GM13976 (cell line): ENCODE results near the gene LRMDA.

Source experiments
- DNase-seq: peaks from one replicate; pipeline ENCODE4 v3.0.0; 2012; ENCODE audit warnings: low spot score
- in situ Hi-C: fragments of 300-500 bp; cut with MboI; formaldehyde crosslinking; loops from one replicate; pipeline ENCODE4 v1.12.0; 2022; ENCODE audit warnings: low sequenced_read_pairs, mixed read lengths, inconsistent platforms; ENCODE audit not compliant: unreplicated experiment
- TF ChIP-seq, protein P1 (sequence below): IDR thresholded peaks from 2 replicates; pipeline ENCODE4 v1.5.1; 2012; ENCODE audit warnings: borderline replicate concordance, mild to moderate bottlenecking; ENCODE audit not compliant: insufficient read depth; ENCODE audit errors: extremely low read depth, missing control alignments, control extremely low read depth

The LRMDA gene

GRCh38 chr10:76435157-76435556, 1003.7 kb downstream of the LRMDA start:
- DNase-seq = no peak
- in situ Hi-C loops = no loop called here
- TF ChIP-seq, protein P1, sequence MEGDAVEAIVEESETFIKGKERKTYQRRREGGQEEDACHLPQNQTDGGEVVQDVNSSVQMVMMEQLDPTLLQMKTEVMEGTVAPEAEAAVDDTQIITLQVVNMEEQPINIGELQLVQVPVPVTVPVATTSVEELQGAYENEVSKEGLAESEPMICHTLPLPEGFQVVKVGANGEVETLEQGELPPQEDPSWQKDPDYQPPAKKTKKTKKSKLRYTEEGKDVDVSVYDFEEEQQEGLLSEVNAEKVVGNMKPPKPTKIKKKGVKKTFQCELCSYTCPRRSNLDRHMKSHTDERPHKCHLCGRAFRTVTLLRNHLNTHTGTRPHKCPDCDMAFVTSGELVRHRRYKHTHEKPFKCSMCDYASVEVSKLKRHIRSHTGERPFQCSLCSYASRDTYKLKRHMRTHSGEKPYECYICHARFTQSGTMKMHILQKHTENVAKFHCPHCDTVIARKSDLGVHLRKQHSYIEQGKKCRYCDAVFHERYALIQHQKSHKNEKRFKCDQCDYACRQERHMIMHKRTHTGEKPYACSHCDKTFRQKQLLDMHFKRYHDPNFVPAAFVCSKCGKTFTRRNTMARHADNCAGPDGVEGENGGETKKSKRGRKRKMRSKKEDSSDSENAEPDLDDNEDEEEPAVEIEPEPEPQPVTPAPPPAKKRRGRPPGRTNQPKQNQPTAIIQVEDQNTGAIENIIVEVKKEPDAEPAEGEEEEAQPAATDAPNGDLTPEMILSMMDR = no peak

DNA sequence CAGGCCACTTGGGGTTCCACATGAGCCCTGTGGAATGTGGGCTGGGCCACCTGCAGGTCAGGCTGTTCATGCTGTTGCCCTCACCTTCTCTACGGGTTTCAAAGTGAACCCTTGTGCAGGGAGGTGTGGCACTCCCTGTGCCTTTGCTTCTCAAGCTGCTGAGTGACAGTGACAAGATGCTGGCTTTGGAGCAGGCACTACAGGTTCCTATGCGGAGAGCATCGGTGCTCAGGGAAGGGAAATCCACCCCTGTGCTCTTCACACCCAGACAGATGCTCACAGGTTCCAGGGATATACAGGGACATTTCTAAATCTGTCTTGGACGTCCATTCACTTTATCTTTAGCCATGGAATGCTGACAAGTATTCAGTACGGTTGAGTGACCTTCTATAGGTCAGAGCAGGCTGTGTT, 1005.0 kb downstream of the LRMDA start:
- TF ChIP-seq, protein P1 = no peak
- no peak for DNase-seq
- in situ Hi-C loops = no loop called here

- no peak for DNase-seq
- in situ Hi-C loops = no loop called here
- TF ChIP-seq, protein P1 = no peak
These were observed 1005.6 kb downstream of the LRMDA start for GRCh38 chr10:76436981-76437380.

- in situ Hi-C loops = no loop called here
- TF ChIP-seq, protein P1 = no peak
- DNase-seq = no peak
These were observed 1009.0 kb downstream of the LRMDA start for GRCh38 chr10:76440426-76440825.

DNA sequence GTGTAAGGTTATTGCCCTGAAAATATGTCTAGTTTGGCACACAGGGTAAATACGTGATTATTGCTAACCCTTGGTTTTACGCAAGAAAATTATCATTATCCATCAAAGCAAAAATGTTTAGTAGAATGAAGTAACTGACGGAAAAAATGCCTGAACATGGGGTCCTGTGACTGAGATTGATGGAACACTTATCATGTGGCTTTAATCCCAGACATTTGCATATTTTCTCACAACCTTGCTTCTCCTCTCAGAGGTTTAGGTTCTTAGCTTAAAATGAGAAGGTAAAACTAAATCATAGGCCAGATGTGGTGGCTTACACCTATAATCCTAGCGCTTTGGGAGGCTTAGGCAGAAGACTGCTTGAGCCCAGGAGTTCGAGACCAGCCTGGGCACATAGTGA, 1010.7 kb downstream of the LRMDA start:
- in situ Hi-C loops = no loop called here
- DNase-seq = no peak
- TF ChIP-seq, protein P1 = no peak

DNA sequence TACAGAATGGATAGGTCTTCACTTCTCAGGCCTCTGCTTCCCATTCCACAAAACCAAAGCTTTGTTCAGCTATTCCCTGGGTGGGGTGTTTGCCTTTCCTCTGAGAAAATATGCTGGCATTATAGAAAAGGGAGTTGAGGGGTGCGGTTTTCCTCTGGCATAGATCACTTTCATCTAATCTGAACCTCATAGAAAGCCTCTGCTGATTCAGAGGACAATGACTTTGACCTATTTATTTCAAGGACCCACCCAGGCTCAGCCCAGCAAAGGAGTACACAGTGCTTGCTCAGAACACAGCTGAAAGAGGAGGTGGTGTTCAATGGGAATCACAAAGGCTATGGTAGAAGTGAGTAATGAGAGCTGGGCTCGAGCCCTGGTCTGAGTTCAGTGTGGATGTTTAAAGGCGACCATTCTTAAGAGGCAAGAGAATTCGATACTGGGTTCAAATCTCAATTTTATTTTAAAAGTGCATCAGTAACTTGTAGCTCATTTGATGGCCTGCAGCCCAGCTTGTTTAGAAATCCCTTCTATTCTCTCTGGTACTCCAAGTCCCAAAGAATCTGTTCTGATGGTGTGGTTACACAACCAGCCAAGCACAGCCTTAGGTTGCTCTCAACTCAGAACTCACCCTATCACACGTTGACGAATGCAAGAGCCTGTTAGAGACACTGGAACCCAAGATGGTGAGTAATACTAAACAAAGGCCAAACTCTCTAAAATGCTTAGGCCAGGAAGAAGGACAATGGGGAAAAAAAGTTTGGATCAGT, 1012.8 kb downstream of the LRMDA start:
- in situ Hi-C loops = no loop called here
- DNase-seq = no peak
- TF ChIP-seq, protein P1 = no peak

- in situ Hi-C loops = no loop called here
- TF ChIP-seq, protein P1 = no peak
- no peak for DNase-seq
These were observed 1016.2 kb downstream of the LRMDA start for GRCh38 chr10:76447578-76447977.
